ENCODE measurements around the gene PTH2R. TPM values are rescaled to one million over a fixed set of nuclear protein-coding genes. Genes with fewer than 3 reads are reported as not detected.

PTH2R gene
- not detected for total RNA-seq

DNA sequence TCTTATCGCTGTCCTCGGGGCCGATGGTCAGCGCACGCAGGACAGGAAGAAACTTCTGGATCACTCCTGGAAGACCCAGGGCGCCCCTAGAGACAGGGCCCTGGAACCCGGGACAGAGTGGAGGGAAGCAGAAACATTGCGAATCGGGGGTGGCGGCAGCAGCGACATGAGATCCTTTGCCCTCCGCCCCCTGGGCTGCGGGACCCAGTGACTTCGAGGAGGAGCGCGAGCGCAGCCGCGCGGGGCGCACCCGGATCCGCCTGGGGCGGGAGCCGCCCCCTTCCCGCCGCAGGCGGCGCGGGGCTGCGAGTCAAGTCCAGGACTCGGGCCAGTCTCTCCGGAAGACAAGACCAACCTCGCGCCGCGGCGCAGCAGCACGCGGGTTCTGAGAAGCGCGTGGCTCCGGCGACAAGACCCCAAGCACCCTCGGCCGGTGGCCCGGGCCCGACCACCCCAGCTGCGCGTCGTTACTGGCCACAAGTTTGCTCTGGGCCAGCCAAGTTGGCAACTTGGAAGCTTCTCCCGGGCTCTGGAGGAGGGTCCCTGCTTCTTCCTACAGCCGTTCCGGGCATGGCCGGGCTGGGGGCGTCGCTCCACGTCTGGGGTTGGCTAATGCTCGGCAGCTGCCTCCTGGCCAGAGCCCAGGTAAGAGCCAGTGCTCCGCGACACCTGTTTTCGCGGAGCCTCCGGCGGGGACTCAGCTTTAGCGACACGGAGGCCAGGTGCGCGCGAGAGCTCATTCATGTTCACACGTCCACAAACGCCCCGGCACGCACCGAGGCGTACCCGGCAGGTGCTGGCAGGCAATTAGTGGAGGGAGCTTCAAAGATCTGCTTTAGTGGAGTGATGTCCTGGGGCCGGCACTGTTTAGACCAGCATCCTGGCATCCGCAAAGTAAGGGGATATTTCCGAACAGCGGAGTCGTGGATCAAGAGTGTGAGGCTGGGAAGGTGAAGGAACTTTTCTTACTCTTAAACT is at the start of gene PTH2R:
Gene PTH2R, plus strand, starts transcription at position 319 of the 978 bp plus-strand sequence. Its CDS starts 252 bp downstream, at position 571.
- no peak for DNase-seq (ENCODE audit: low spot score)
- Histone ChIP-seq H3K27me3 (peaks cover 2 to 15% of the 10 kb centered on the region in 2 donors), H3K36me3 (no peaks in the 10 kb centered on the region), H3K9me3 (no peaks in the 10 kb centered on the region), H3K4me1 (peaks cover 0 to 10% of the 10 kb centered on the region in 2 donors), H3K4me3 (peak within 1 kb of the TSS in 1 of 2 donors; percentile 18), H3K27ac (no peak within 1 kb of the TSS)
- TF ChIP-seq, protein P1, sequence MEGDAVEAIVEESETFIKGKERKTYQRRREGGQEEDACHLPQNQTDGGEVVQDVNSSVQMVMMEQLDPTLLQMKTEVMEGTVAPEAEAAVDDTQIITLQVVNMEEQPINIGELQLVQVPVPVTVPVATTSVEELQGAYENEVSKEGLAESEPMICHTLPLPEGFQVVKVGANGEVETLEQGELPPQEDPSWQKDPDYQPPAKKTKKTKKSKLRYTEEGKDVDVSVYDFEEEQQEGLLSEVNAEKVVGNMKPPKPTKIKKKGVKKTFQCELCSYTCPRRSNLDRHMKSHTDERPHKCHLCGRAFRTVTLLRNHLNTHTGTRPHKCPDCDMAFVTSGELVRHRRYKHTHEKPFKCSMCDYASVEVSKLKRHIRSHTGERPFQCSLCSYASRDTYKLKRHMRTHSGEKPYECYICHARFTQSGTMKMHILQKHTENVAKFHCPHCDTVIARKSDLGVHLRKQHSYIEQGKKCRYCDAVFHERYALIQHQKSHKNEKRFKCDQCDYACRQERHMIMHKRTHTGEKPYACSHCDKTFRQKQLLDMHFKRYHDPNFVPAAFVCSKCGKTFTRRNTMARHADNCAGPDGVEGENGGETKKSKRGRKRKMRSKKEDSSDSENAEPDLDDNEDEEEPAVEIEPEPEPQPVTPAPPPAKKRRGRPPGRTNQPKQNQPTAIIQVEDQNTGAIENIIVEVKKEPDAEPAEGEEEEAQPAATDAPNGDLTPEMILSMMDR (IDR thresholded peaks at IDR 0.05): no peak

DNA sequence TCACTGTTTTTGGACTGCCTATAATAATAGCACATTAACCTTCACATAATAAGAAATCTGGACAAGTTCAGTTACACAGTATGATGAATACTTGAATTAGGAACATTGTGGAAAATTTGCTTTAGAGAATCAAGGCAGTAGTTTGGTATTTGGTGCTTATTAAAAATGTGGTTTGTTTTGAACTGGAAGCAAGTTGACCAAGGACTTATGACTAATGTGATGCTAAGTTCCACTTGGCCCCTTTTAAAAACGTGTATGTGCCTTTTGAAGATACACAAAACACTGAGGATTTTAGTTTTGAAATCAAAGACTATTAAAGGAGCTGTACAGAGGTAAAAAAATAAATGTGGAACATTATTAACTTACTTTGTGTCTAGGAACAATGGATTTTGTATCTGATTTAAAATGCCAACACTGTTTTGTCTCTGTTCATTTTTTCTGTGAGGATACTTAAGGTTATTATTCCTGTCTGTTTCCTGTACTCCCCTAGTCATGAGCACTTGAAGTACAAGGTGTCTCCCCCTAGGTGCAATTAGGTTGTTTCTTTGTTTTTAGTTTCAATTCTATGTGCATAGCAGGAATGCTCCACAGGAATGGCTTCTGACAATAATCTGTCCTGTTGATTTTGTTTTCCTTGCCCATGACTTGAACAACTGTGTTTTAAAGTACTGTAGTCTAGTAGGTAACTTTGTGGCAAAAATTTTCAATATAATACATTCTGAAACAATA is 49.6 kb upstream of the PTH2R start:
- TF ChIP-seq, protein P1 (IDR thresholded peaks at IDR 0.05): no peak
- Histone ChIP-seq H3K36me3 (peaks cover 53% of the 10 kb centered on the region), H3K27ac (no peak overlapping the region), H3K9me3 (no peaks in the 10 kb centered on the region), H3K27me3 (no peaks in the 10 kb centered on the region), H3K4me1 (no peaks in the 10 kb centered on the region), H3K4me3 (no peak overlapping the region)
- no peak for DNase-seq (ENCODE audit: low spot score)

GRCh38 chr2:208358758-208359631 is 47.6 kb upstream of the PTH2R start:
- TF ChIP-seq, protein P1 (IDR thresholded peaks at IDR 0.05): no peak
- Histone ChIP-seq H3K4me1 (no peaks in the 10 kb centered on the region), H3K27ac (no peak overlapping the region), H3K27me3 (no peaks in the 10 kb centered on the region), H3K4me3 (no peak overlapping the region), H3K36me3 (peaks cover 34% of the 10 kb centered on the region), H3K9me3 (no peaks in the 10 kb centered on the region)
- no peak for DNase-seq (ENCODE audit: low spot score)

DNA sequence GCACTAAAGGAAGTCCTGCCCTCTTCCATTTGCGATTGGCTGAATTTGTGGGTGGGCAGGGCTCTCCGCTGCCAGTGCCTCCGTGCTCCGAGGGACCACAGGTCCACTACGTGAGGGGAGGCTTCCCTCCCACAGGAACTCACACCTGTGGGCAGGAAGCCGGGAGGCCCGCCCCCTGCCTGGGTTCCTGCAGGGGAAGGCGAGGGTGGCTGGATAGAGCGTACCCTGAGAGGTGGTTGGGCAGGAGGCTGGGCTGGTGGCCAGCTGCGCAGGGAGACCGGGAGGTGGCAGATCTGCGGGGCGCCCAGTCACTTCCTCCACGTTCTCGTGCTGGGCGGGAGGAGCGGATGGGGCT is 47.0 kb upstream of the PTH2R start:
- TF ChIP-seq, protein P1 (IDR thresholded peaks at IDR 0.05): no peak
- Histone ChIP-seq H3K27me3 (no peaks in the 10 kb centered on the region), H3K4me1 (no peaks in the 10 kb centered on the region), H3K27ac (no peak overlapping the region), H3K4me3 (no peak overlapping the region), H3K36me3 (peaks cover 28% of the 10 kb centered on the region), H3K9me3 (no peaks in the 10 kb centered on the region)
- DNase-seq (ENCODE audit: low spot score): no peak

DNA sequence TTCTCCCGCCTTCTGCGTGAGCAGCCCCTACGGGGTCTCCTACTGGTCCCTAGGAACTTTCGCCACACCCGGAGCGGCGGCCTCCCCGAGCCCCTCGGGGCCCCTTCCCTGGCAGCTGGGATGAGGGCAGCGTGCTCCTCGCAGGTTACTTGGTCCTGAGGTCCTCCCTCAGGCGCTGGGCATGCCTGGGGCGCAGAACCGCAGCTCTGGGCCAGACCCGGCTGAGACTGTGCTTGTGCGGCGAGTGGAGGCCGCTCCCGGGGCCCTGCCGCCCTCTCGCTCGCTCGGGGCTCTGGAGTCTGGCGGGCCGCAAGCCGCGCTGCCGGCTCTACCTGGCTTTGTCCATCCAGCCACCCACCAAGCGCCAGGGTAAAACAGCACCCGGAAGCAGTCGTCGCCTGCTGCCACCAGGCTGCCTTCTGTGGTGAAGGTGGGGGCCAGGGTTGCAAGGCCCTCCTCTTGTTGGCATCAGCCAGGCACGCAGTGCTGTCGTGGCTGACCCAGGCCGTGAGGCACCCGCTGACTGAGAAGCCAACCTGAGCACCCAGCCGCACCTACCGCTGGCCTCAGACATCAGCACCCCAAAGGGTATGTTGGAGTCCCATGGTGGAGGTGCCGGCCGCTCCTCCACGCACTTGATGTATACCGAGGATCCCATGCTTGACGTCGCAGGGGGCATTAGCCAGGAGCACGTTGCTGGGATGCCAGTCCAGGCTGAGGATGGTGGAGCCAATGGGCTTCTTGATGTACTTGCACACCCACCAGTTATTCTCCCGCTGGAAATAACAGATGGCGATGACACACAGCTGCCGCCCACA is 46.1 kb upstream of the PTH2R start:
- H3K9me3 ChIP-seq: peaks cover 0 to 5% of the 10 kb centered on the region in 2 donors
- no peaks in the 10 kb centered on the region for H3K4me1 ChIP-seq
- TF ChIP-seq, protein P1 (IDR thresholded peaks at IDR 0.05): no peak
- no peak overlapping the region for H3K4me3 ChIP-seq
- no peak overlapping the region for H3K27ac ChIP-seq
- DNase-seq (ENCODE audit: low spot score): no peak
- H3K36me3 ChIP-seq: peaks cover 22% of the 10 kb centered on the region
- no peaks in the 10 kb centered on the region for H3K27me3 ChIP-seq

Measured in right atrium auricular region (tissue), 2 donors.